HCT116 (cell line): ENCODE results near the gene WDR64. TPM values are rescaled to one million over a fixed set of nuclear protein-coding genes. Genes with fewer than 3 reads are reported as not detected.
"Not testable (repeated sequence)": the region's sequence is repeated elsewhere in the genome, so short reads cannot be mapped to it uniquely, and the experiment has no call there.

Source experiments
- ATAC-seq: fragments of 200-7000 bp; cut with Tn5 transposase; 2 replicates; pipeline ENCODE4 v1.9.1; 2020; ENCODE audit warnings: mild to moderate bottlenecking, moderate library complexity
- BruUV-seq: library from RNA; stranded (reverse); fragments of 400-500 nt; replicated peaks from 2 replicates; lab custom pipeline; 2021; lab: Mats Ljungman, UMichigan
- CTCF ChIA-PET: fragments of 300-600 bp; sonication (Branson Sonifier 250); formaldehyde crosslinking; loops from one replicate; lab custom pipeline; 2021; ENCODE audit warnings: antibody characterized with exemption; lab: Charles Lee
- POLR2A ChIA-PET: fragments of 300-600, 350-600 bp; sonication (Branson Sonifier 250); formaldehyde crosslinking; loops from one replicate; lab custom pipeline; 2021; ENCODE audit warnings: antibody characterized with exemption; lab: Charles Lee
- RAD21 ChIA-PET, 2 experiments: fragments of 300-600 bp; sonication (Branson Sonifier 250); formaldehyde crosslinking; loops; one replicate each; lab custom pipeline; 2023; ENCODE audit warnings: low total read pairs in 2 of 2; ENCODE audit not compliant: uncharacterized antibody in 2 of 2, unreplicated experiment in 2 of 2, low non-redundant PET in 1 of 2; lab: Charles Lee
- DNase-seq: peaks from one replicate; pipeline ENCODE4 v3.0.0-alpha.2; 2010; ENCODE audit warnings: low read depth, low spot score
- H2AFZ ChIP-seq: fragments of 200-600 bp; shearing (Covaris generic), sonication (generic); 2 replicates; pipeline ENCODE4 v1.6.1; 2017; ENCODE audit warnings: low read depth, mixed run types, mixed read lengths, antibody characterized with exemption, low read length; ENCODE audit not compliant: poor library complexity, severe bottlenecking
- H3K27ac ChIP-seq: 2 replicates; pipeline ENCODE4 v1.5.1; 2012; ENCODE audit warnings: low read depth, low read length
- H3K27me3 ChIP-seq: fragments of 200-600 bp; sonication (generic); 2 replicates; pipeline ENCODE4 v1.6.1; 2016; ENCODE audit warnings: mixed run types, low read length, mixed read lengths; ENCODE audit not compliant: insufficient read depth
- H3K36me3 ChIP-seq, 2 experiments: fragments of 200-500 bp in 1 of 2; fragments of 200-600 bp in 1 of 2; sonication (Bioruptor generic) in 1 of 2; sonication (generic) in 1 of 2; 2 replicates each; pipeline versions ENCODE4 v1.5.1 to v1.6.1; 2014 to 2016; ENCODE audit warnings: low read length in 2 of 2, inconsistent platforms in 1 of 2, mixed read lengths in 1 of 2, mixed run types in 1 of 2; ENCODE audit not compliant: insufficient read depth in 2 of 2, control insufficient read depth in 1 of 2
- H3K4me1 ChIP-seq, 2 experiments: fragments of 200-600 bp in 1 of 2; sonication (generic) in 1 of 2; 2 replicates each; pipeline versions ENCODE4 v1.5.1 to v1.6.1; 2012 to 2017; ENCODE audit warnings: low read length in 2 of 2, inconsistent platforms in 1 of 2, mild to moderate bottlenecking in 1 of 2, mixed read lengths in 1 of 2, mixed run types in 1 of 2, moderate library complexity in 1 of 2; ENCODE audit not compliant: insufficient read depth in 2 of 2, control insufficient read depth in 1 of 2
- H3K4me2 ChIP-seq: fragments of 200-600 bp; sonication (generic); 2 replicates; pipeline ENCODE4 v1.6.1; 2017; ENCODE audit warnings: mixed run types, low read length, mixed read lengths
- H3K4me3 ChIP-seq, 2 experiments: fragments of 200-600 bp in 1 of 2; sonication (generic) in 1 of 2; replicated peaks in 1 of 2; 2 replicates each; pipeline ENCODE4 v1.5.1; 2011 to 2016; ENCODE audit warnings: low read length in 2 of 2, control low read depth in 1 of 2, low read depth in 1 of 2, mild to moderate bottlenecking in 1 of 2, mixed read lengths in 1 of 2, mixed run types in 1 of 2
- H3K79me2 ChIP-seq: fragments of 200-600 bp; sonication (generic); 2 replicates; pipeline ENCODE4 v1.6.1; 2017; ENCODE audit warnings: mild to moderate bottlenecking, mixed run types, low read length, moderate library complexity, mixed read lengths; ENCODE audit not compliant: insufficient read depth
- H3K9ac ChIP-seq: fragments of 200-600 bp; sonication (generic); 2 replicates; pipeline ENCODE4 v1.6.1; 2016; ENCODE audit warnings: low read length, mixed read lengths
- H3K9me2 ChIP-seq: fragments of 200-600 bp; sonication (generic), shearing (Covaris generic); 2 replicates; pipeline ENCODE4 v1.6.1; 2017; ENCODE audit warnings: mixed run types, mild to moderate bottlenecking, moderate library complexity; ENCODE audit not compliant: insufficient read depth
- H3K9me3 ChIP-seq, 2 experiments: fragments of 200-500 bp in 1 of 2; fragments of 200-600 bp in 1 of 2; sonication (Bioruptor generic) in 1 of 2; sonication (generic) in 1 of 2; 2 replicates each; pipeline ENCODE4 v1.6.1; 2014 to 2017; ENCODE audit warnings: low read length in 2 of 2, mixed read lengths in 2 of 2, inconsistent platforms in 1 of 2, low read depth in 1 of 2, mild to moderate bottlenecking in 1 of 2, mixed run types in 1 of 2, moderate library complexity in 1 of 2; ENCODE audit not compliant: control insufficient read depth in 1 of 2, insufficient read depth in 1 of 2
- H4K20me1 ChIP-seq: fragments of 200-600 bp; sonication (generic), shearing (Covaris generic); 2 replicates; pipeline ENCODE4 v1.6.1; 2017; ENCODE audit warnings: mixed run types, mild to moderate bottlenecking, moderate library complexity; ENCODE audit not compliant: insufficient read depth
- EGR1 ChIP-seq: IDR thresholded peaks from 2 replicates; pipeline ENCODE4 v1.6.1; 2012; ENCODE audit warnings: low read depth
- EZH2phosphoT487 ChIP-seq: fragments of 200-600 bp; IDR thresholded peaks from 2 replicates; pipeline ENCODE4 v1.6.1; 2018; ENCODE audit warnings: antibody characterized with exemption, borderline replicate concordance
- JUND ChIP-seq: IDR thresholded peaks from 2 replicates; pipeline ENCODE4 v1.6.1; 2012
- POLR2AphosphoS5 ChIP-seq: IDR thresholded peaks from 2 replicates; pipeline ENCODE4 v1.6.1; 2011; ENCODE audit warnings: mild to moderate bottlenecking, low read depth, low read length, moderate library complexity
- RAD21 ChIP-seq: IDR thresholded peaks from 2 replicates; pipeline ENCODE4 v1.6.1; 2012; ENCODE audit warnings: low read depth, mild to moderate bottlenecking
- SRF ChIP-seq: IDR thresholded peaks from 2 replicates; pipeline ENCODE4 v1.6.1; 2012; ENCODE audit warnings: low read depth
- ZFX ChIP-seq: fragments of 450-650 bp; IDR thresholded peaks from 2 replicates; pipeline ENCODE4 v1.6.1; 2017
- intact Hi-C: fragments of 100-400 bp; cut with micrococcal nuclease; formaldehyde crosslinking; loops from 2 replicates; pipeline ENCODE4 v1.10.0; 2022
- total RNA-seq: library from RNA; stranded (reverse); gene quantifications from one replicate; pipeline ENCODE4 v1.2.1, GENCODE V29; 2021; ENCODE audit not compliant: unreplicated experiment
- TF ChIP-seq, protein P1 (sequence below), 3 experiments: fragments of 200-600 bp in 1 of 3; sonication (generic) in 1 of 3; IDR thresholded peaks in 2 of 3; conservative IDR thresholded peaks in 1 of 3; 2 replicates each; pipeline ENCODE4 v1.5.1; 2012 to 2017; ENCODE audit warnings: low read depth in 2 of 3, low read length in 2 of 3, antibody characterized with exemption in 1 of 3, borderline replicate concordance in 1 of 3, control low read depth in 1 of 3, mild to moderate bottlenecking in 1 of 3, mixed read lengths in 1 of 3, mixed run types in 1 of 3, moderate library complexity in 1 of 3; ENCODE audit not compliant: insufficient read depth in 1 of 3
- TF ChIP-seq, protein P2 (sequence below): IDR thresholded peaks from 2 replicates; pipeline ENCODE4 v1.6.1; 2012

Gene WDR64
- total RNA-seq, 1 experiment from 2014 or later = not detected

DNA sequence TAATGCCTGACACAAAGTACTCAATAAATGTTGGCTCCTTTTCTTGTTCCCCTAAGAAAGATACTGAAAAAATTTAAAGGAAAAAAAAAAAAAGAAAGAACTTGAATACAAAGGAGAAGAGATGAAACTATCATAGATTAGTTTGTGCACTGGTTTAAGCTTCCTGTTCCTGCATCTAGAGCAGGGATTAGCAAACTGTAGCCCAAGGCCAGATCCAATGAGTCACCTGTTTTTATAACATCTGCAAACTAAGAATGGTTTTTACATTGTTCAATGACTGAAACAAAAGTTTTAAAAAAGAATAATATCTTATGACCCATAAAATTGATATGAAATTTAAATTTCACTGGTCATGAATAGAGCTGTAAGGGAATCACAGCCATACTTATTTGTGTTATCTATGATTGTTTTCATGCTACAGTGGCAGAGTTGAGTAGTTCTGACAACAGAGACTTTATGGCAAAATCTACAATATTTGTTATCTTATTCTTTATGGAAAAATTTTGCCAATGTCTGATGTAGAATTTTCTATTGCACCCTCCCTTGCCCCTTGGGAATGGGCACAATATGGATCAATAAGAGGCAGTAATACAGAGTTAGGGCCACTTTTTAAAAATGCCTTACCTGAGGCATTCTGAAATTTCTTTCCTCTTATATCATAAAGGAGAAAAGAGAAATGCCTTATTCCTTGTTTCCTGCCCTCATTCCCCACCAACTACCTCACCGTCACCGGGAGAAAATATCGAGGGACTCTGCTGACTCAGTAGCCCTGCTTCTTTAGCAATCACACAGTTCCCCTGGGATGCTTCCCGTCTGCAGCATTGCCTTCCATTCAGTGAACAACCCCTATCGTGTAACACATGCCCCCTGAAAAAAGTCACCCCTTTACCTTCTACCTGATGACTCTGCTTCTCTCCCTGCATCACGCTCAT lies 50.6 kb downstream of the WDR64 start:
- H3K79me2 ChIP-seq = no peaks in the 10 kb centered on the region
- peaks cover 9 to 20% of the 10 kb centered on the region in 2 experiments; a peak in 3 of 4 replicates for H3K4me1 ChIP-seq
- H3K9me3 ChIP-seq = no peaks in the 10 kb centered on the region
- ChIA-PET RAD21 (no interaction called here), POLR2A (no interaction called here), CTCF (no interaction called here)
- H2AFZ ChIP-seq = no peak overlapping the region
- H3K36me3 ChIP-seq = no peaks in the 10 kb centered on the region
- H3K4me3 ChIP-seq = no peak overlapping the region
- DNase-seq (no peak), ATAC-seq (no peak)
- intact Hi-C loops = no loop called here
- no peak overlapping the region for H3K9ac ChIP-seq
- H3K27me3 ChIP-seq = no peaks in the 10 kb centered on the region
- BruUV-seq = no TSS peak
- no peaks in the 10 kb centered on the region for H4K20me1 ChIP-seq
- H3K9me2 ChIP-seq = no peaks in the 10 kb centered on the region
- no peak overlapping the region for H3K27ac ChIP-seq
- TF ChIP-seq JUND = 0 out of 2 replicates have a peak, but pooled peaks have one; percentile 10
- TF ChIP-seq, protein P1, sequence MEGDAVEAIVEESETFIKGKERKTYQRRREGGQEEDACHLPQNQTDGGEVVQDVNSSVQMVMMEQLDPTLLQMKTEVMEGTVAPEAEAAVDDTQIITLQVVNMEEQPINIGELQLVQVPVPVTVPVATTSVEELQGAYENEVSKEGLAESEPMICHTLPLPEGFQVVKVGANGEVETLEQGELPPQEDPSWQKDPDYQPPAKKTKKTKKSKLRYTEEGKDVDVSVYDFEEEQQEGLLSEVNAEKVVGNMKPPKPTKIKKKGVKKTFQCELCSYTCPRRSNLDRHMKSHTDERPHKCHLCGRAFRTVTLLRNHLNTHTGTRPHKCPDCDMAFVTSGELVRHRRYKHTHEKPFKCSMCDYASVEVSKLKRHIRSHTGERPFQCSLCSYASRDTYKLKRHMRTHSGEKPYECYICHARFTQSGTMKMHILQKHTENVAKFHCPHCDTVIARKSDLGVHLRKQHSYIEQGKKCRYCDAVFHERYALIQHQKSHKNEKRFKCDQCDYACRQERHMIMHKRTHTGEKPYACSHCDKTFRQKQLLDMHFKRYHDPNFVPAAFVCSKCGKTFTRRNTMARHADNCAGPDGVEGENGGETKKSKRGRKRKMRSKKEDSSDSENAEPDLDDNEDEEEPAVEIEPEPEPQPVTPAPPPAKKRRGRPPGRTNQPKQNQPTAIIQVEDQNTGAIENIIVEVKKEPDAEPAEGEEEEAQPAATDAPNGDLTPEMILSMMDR (IDR thresholded peaks at IDR 0.05 in 2 of 3, conservative IDR thresholded peaks at IDR 0.05 in 1 of 3; ENCODE audit: borderline replicate concordance in 1 of 3, insufficient read depth in 1 of 3, low read depth in 2 of 3, low read length in 2 of 3) = no peak
- TF ChIP-seq EGR1 = no peak
- TF ChIP-seq ZFX = no peak
- no peak for TF ChIP-seq EZH2phosphoT487
- TF ChIP-seq, protein P2, sequence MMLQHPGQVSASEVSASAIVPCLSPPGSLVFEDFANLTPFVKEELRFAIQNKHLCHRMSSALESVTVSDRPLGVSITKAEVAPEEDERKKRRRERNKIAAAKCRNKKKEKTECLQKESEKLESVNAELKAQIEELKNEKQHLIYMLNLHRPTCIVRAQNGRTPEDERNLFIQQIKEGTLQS = no peak
- no peak for TF ChIP-seq POLR2AphosphoS5
- TF ChIP-seq SRF = no peak
- no peak for TF ChIP-seq RAD21
- no peak overlapping the region for H3K4me2 ChIP-seq

DNA sequence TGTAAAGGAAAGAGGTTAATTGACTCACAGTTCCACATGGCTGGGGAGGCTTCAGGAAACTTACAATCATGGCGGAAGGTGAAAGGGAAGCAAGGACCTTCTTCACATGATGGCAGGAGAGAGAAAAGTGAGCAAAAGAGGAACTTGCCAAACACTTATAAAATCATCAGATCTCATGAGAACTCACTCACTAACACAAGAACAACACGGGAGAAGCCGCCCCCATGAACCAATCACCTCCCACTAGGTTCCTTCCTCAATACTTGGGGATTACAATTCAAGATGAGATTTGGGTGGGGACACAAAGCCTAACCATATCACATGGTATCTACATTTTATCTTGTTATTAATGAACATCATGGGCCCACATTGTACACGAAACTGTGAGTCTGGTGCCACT lies 51.7 kb downstream of the WDR64 start:
- BruUV-seq, intact Hi-C loops, H3K36me3 ChIP-seq: not testable (repeated sequence)

More for the DNA sequence above, 51.7 kb downstream of the WDR64 start:
- RAD21 ChIA-PET, H3K9me3 ChIP-seq, H3K27me3 ChIP-seq, H3K9me2 ChIP-seq, POLR2A ChIA-PET, H3K79me2 ChIP-seq, H3K9ac ChIP-seq, H3K4me2 ChIP-seq, CTCF ChIA-PET, H3K27ac ChIP-seq, H2AFZ ChIP-seq, H3K4me3 ChIP-seq, DNase-seq, H4K20me1 ChIP-seq, ATAC-seq: not testable (repeated sequence)
- peaks cover 9 to 23% of the 10 kb centered on the region in 2 experiments; a peak in 3 of 4 replicates for H3K4me1 ChIP-seq
